KMS-11 (cell line): ENCODE results near the gene ANKDD1A.

Experiments used
- H2AFZ ChIP-seq: fragments of 200-600 bp; sonication (generic); 2 replicates; pipeline ENCODE4 v1.6.1; 2016; ENCODE audit warnings: antibody characterized with exemption, mixed run types, low read depth
- H3K27ac ChIP-seq: fragments of 200-600 bp; sonication (generic); 2 replicates; pipeline ENCODE4 v1.6.1; 2016; ENCODE audit warnings: mild to moderate bottlenecking, mixed run types
- H3K27me3 ChIP-seq: fragments of 200-600 bp; sonication (generic); 2 replicates; pipeline ENCODE4 v1.6.1; 2017; ENCODE audit warnings: mild to moderate bottlenecking, low read depth, mixed run types, moderate library complexity; ENCODE audit not compliant: insufficient read depth
- H3K36me3 ChIP-seq: fragments of 200-600 bp; sonication (generic); 2 replicates; pipeline ENCODE4 v1.6.1; 2017; ENCODE audit warnings: mild to moderate bottlenecking, mixed run types; ENCODE audit not compliant: insufficient read depth
- H3K4me1 ChIP-seq: fragments of 200-600 bp; sonication (generic); 2 replicates; pipeline ENCODE4 v1.6.1; 2016; ENCODE audit warnings: mild to moderate bottlenecking, low read depth, mixed run types; ENCODE audit not compliant: poor library complexity, severe bottlenecking
- H3K4me2 ChIP-seq: fragments of 200-600 bp; sonication (generic); 2 replicates; pipeline ENCODE4 v1.7.0; 2016; ENCODE audit warnings: mild to moderate bottlenecking, mixed run types
- H3K4me3 ChIP-seq: fragments of 200-600 bp; sonication (generic); IDR thresholded peaks from 2 replicates; pipeline ENCODE4 v1.6.1; 2017; ENCODE audit warnings: low read depth, low read length, mixed read lengths; ENCODE audit not compliant: insufficient read depth
- H3K79me2 ChIP-seq: fragments of 200-600 bp; sonication (generic); 2 replicates; pipeline ENCODE4 v1.6.1; 2016; ENCODE audit warnings: low read depth, mixed run types; ENCODE audit not compliant: insufficient read depth
- H3K9ac ChIP-seq: fragments of 200-600 bp; sonication (generic); 2 replicates; pipeline ENCODE4 v1.6.1; 2016; ENCODE audit warnings: mild to moderate bottlenecking, mixed run types
- H4K20me1 ChIP-seq: fragments of 200-600 bp; sonication (generic); 2 replicates; pipeline ENCODE4 v1.6.1; 2016; ENCODE audit warnings: mild to moderate bottlenecking, mixed run types; ENCODE audit not compliant: insufficient read depth
- CTCF ChIP-seq: fragments of 200-600 bp; sonication (generic); conservative IDR thresholded peaks from 2 replicates; pipeline ENCODE4 v1.6.1; 2017; ENCODE audit warnings: low read depth, mild to moderate bottlenecking, antibody characterized with exemption, low read length, moderate library complexity, mixed read lengths

ANKDD1A gene

GRCh38 chr15:64901914-64902313, 9.8 kb upstream of the ANKDD1A start:
- no peak overlapping the region for H3K9ac ChIP-seq
- H3K27me3 ChIP-seq, result no peaks in the 10 kb centered on the region
- no peak overlapping the region for H2AFZ ChIP-seq

GRCh38 chr15:64902863-64903262, 8.8 kb upstream of the ANKDD1A start:
- H2AFZ ChIP-seq, result no peak overlapping the region
- H3K27me3 ChIP-seq, result no peaks in the 10 kb centered on the region
- no peaks in the 10 kb centered on the region for H3K79me2 ChIP-seq
- no peak overlapping the region for H3K9ac ChIP-seq
- no peaks in the 10 kb centered on the region for H4K20me1 ChIP-seq
- no peak overlapping the region for H3K27ac ChIP-seq
- no peak overlapping the region for H3K4me2 ChIP-seq
- no peak for TF ChIP-seq CTCF
- no peak overlapping the region for H3K4me3 ChIP-seq
- H3K4me1 ChIP-seq, result no peaks in the 10 kb centered on the region
- no peaks in the 10 kb centered on the region for H3K36me3 ChIP-seq

More at GRCh38 chr15:64901914-64902313, 9.8 kb upstream of the ANKDD1A start:
- H3K4me2 ChIP-seq, result no peak overlapping the region
- H3K4me1 ChIP-seq, result peaks cover 1% of the 10 kb centered on the region
- H3K79me2 ChIP-seq, result no peaks in the 10 kb centered on the region
- TF ChIP-seq CTCF, result no peak
- H4K20me1 ChIP-seq, result no peaks in the 10 kb centered on the region
- H3K27ac ChIP-seq, result no peak overlapping the region
- no peak overlapping the region for H3K4me3 ChIP-seq
- H3K36me3 ChIP-seq, result no peaks in the 10 kb centered on the region

- Histone ChIP-seq H3K27ac (no peak overlapping the region), H4K20me1 (no peaks in the 10 kb centered on the region), H3K4me2 (no peak overlapping the region), H3K79me2 (no peaks in the 10 kb centered on the region), H3K36me3 (no peaks in the 10 kb centered on the region), H2AFZ (no peak overlapping the region), H3K27me3 (no peaks in the 10 kb centered on the region), H3K4me3 (no peak overlapping the region), H3K9ac (no peak overlapping the region), H3K4me1 (no peaks in the 10 kb centered on the region)
- TF ChIP-seq CTCF, result no peak
Measured at GRCh38 chr15:64903326-64903950, 8.3 kb upstream of the ANKDD1A start.

GRCh38 chr15:64904189-64904588, 7.5 kb upstream of the ANKDD1A start:
- Histone ChIP-seq H3K79me2 (no peaks in the 10 kb centered on the region), H3K36me3 (no peaks in the 10 kb centered on the region), H3K4me2 (no peak overlapping the region), H3K4me3 (no peak overlapping the region), H3K9ac (no peak overlapping the region), H3K4me1 (no peaks in the 10 kb centered on the region), H4K20me1 (no peaks in the 10 kb centered on the region), H2AFZ (no peak overlapping the region), H3K27me3 (no peaks in the 10 kb centered on the region), H3K27ac (no peak overlapping the region)
- no peak for TF ChIP-seq CTCF
